ENCODE measurements around the gene POU2AF2.
"Not testable (repeated sequence)": the region's sequence is repeated elsewhere in the genome, so short reads cannot be mapped to it uniquely, and the experiment has no call there.

POU2AF2 gene

GRCh38 chr11:111282562-111283075 lies 37.1 kb downstream of the POU2AF2 start:
- FAIRE-seq = no peak
- TF ChIP-seq POLR2A (IDR thresholded peaks at IDR 0.05; ENCODE audit: low read depth, low read length) = no peak
- TF ChIP-seq POLR2AphosphoS5 (IDR thresholded peaks at IDR 0.05; ENCODE audit: low read depth, low read length) = no peak
- TF ChIP-seq POU2F2 (IDR thresholded peaks at IDR 0.05; ENCODE audit: low read depth, low read length) = no peak
- no peak for TF ChIP-seq PAX5 (IDR thresholded peaks at IDR 0.05; ENCODE audit: insufficient read depth, low read length, severe bottlenecking)
- TF ChIP-seq TAF1 (IDR thresholded peaks at IDR 0.05; ENCODE audit: low read depth, low read length) = no peak
- TF ChIP-seq SPI1 (IDR thresholded peaks at IDR 0.05; ENCODE audit: low read depth, low read length) = no peak

GRCh38 chr11:111283945-111284481 lies 38.5 kb downstream of the POU2AF2 start:
- TF ChIP-seq TAF1 (IDR thresholded peaks at IDR 0.05; ENCODE audit: low read depth, low read length) (no peak), PAX5 (IDR thresholded peaks at IDR 0.05; ENCODE audit: insufficient read depth, low read length, severe bottlenecking) (no peak), POLR2AphosphoS5 (IDR thresholded peaks at IDR 0.05; ENCODE audit: low read depth, low read length) (no peak), POLR2A (IDR thresholded peaks at IDR 0.05; ENCODE audit: low read depth, low read length) (no peak), SPI1 (IDR thresholded peaks at IDR 0.05; ENCODE audit: low read depth, low read length) (no peak), POU2F2 (IDR thresholded peaks at IDR 0.05; ENCODE audit: low read depth, low read length) (no peak)
- FAIRE-seq (peak; percentile 75), DNase-seq (ENCODE audit: insufficient read length, low spot score) (no peak)

More at GRCh38 chr11:111282562-111283075, 37.1 kb downstream of the POU2AF2 start:
- no peak for DNase-seq (ENCODE audit: insufficient read length, low spot score)

- DNase-seq (ENCODE audit: insufficient read length, low spot score) = no peak
- TF ChIP-seq PAX5 (IDR thresholded peaks at IDR 0.05; ENCODE audit: insufficient read depth, low read length, severe bottlenecking) (no peak), SPI1 (IDR thresholded peaks at IDR 0.05; ENCODE audit: low read depth, low read length) (no peak), POLR2AphosphoS5 (IDR thresholded peaks at IDR 0.05; ENCODE audit: low read depth, low read length) (no peak), POU2F2 (IDR thresholded peaks at IDR 0.05; ENCODE audit: low read depth, low read length) (no peak), TAF1 (IDR thresholded peaks at IDR 0.05; ENCODE audit: low read depth, low read length) (no peak), POLR2A (IDR thresholded peaks at IDR 0.05; ENCODE audit: low read depth, low read length) (no peak)
- no peak for FAIRE-seq
Measured at GRCh38 chr11:111285189-111286091, 39.9 kb downstream of the POU2AF2 start.

GRCh38 chr11:111291764-111292163 lies 46.2 kb downstream of the POU2AF2 start:
- no peak for DNase-seq (ENCODE audit: insufficient read length, low spot score)
- no peak for FAIRE-seq
- TF ChIP-seq POLR2A (IDR thresholded peaks at IDR 0.05; ENCODE audit: low read depth, low read length) (no peak), PAX5 (IDR thresholded peaks at IDR 0.05; ENCODE audit: insufficient read depth, low read length, severe bottlenecking) (no peak), POU2F2 (IDR thresholded peaks at IDR 0.05; ENCODE audit: low read depth, low read length) (no peak), POLR2AphosphoS5 (IDR thresholded peaks at IDR 0.05; ENCODE audit: low read depth, low read length) (no peak), TAF1 (IDR thresholded peaks at IDR 0.05; ENCODE audit: low read depth, low read length) (no peak), SPI1 (IDR thresholded peaks at IDR 0.05; ENCODE audit: low read depth, low read length) (no peak)

GRCh38 chr11:111292408-111292807 lies 46.9 kb downstream of the POU2AF2 start:
- DNase-seq (ENCODE audit: insufficient read length, low spot score); FAIRE-seq: not testable (repeated sequence)

GRCh38 chr11:111296196-111296595 lies 50.7 kb downstream of the POU2AF2 start:
- DNase-seq (ENCODE audit: insufficient read length, low spot score) (no peak), FAIRE-seq (no peak)
- TF ChIP-seq TAF1 (IDR thresholded peaks at IDR 0.05; ENCODE audit: low read depth, low read length) (no peak), PAX5 (IDR thresholded peaks at IDR 0.05; ENCODE audit: insufficient read depth, low read length, severe bottlenecking) (no peak), POLR2A (IDR thresholded peaks at IDR 0.05; ENCODE audit: low read depth, low read length) (no peak), POLR2AphosphoS5 (IDR thresholded peaks at IDR 0.05; ENCODE audit: low read depth, low read length) (no peak), POU2F2 (IDR thresholded peaks at IDR 0.05; ENCODE audit: low read depth, low read length) (no peak), SPI1 (IDR thresholded peaks at IDR 0.05; ENCODE audit: low read depth, low read length) (no peak)

GRCh38 chr11:111297696-111298095 lies 52.2 kb downstream of the POU2AF2 start:
- no peak for FAIRE-seq
- TF ChIP-seq POLR2AphosphoS5 (IDR thresholded peaks at IDR 0.05; ENCODE audit: low read depth, low read length) (no peak), SPI1 (IDR thresholded peaks at IDR 0.05; ENCODE audit: low read depth, low read length) (no peak), PAX5 (IDR thresholded peaks at IDR 0.05; ENCODE audit: insufficient read depth, low read length, severe bottlenecking) (no peak), POLR2A (IDR thresholded peaks at IDR 0.05; ENCODE audit: low read depth, low read length) (no peak), POU2F2 (IDR thresholded peaks at IDR 0.05; ENCODE audit: low read depth, low read length) (no peak), TAF1 (IDR thresholded peaks at IDR 0.05; ENCODE audit: low read depth, low read length) (no peak)

GRCh38 chr11:111298413-111299100 lies 53.0 kb downstream of the POU2AF2 start, which contains the start of gene POU2AF3:
TSS of gene POU2AF3 (plus strand) at chr11:111298546. CDS start at chr11:111298582, 36 bp downstream.
- TF ChIP-seq TAF1 (IDR thresholded peaks at IDR 0.05; ENCODE audit: low read depth, low read length) (no peak), SPI1 (IDR thresholded peaks at IDR 0.05; ENCODE audit: low read depth, low read length) (no peak), POLR2A (IDR thresholded peaks at IDR 0.05; ENCODE audit: low read depth, low read length) (no peak), POLR2AphosphoS5 (IDR thresholded peaks at IDR 0.05; ENCODE audit: low read depth, low read length) (no peak), POU2F2 (IDR thresholded peaks at IDR 0.05; ENCODE audit: low read depth, low read length) (no peak), PAX5 (IDR thresholded peaks at IDR 0.05; ENCODE audit: insufficient read depth, low read length, severe bottlenecking) (no peak)
- FAIRE-seq = no peak
- peak; percentile 34 for DNase-seq (ENCODE audit: insufficient read length, low spot score)

More at GRCh38 chr11:111297696-111298095, 52.2 kb downstream of the POU2AF2 start:
- DNase-seq (ENCODE audit: insufficient read length, low spot score) = no peak

Data from GM12891 (cell line).